ENCODE data around the gene TRIML1. TPM values are rescaled to one million over a fixed set of nuclear protein-coding genes. Genes with fewer than 3 reads are reported as not detected.
"Not testable (repeated sequence)": the region's sequence is repeated elsewhere in the genome, so short reads cannot be mapped to it uniquely, and the experiment has no call there.

TRIML1 gene
- total and polyA plus RNA-seq, 12 donors, result not detected

- WGBS, 4 donors, result 90 to 97% (median 93%) methylated on average over 6 of the region's 6 CpGs
- intact Hi-C loops (cut with DNase I), result no loop called here
Observed at GRCh38 chr4:188147776-188148175, 8.5 kb downstream of the TRIML1 start.

GRCh38 chr4:188154668-188155405 lies 15.6 kb downstream of the TRIML1 start:
- Histone ChIP-seq H3K9me3 (replicated peaks in 1 of 3) (no peaks in the 10 kb centered on the region), H3K4me1 (replicated peaks in 1 of 2) (no peaks in the 10 kb centered on the region), H3K27ac (no peak overlapping the region), H3K36me3 (replicated peaks in 1 of 2) (no peaks in the 10 kb centered on the region), H3K27me3 (no peaks in the 10 kb centered on the region), H3K4me3 (no peak overlapping the region)
- 78 to 89% (median 84%) methylated on average over 11 of the region's 11 CpGs for WGBS, 4 donors
- peak in 1 of 7 donors; percentile 15 for DNase-seq
- intact Hi-C loops (cut with DNase I), result no loop called here
- TF ChIP-seq CTCF (IDR thresholded peaks at IDR 0.05), result no peak
- TF ChIP-seq POLR2A (IDR thresholded peaks at IDR 0.05), result no peak

More at GRCh38 chr4:188147776-188148175, 8.5 kb downstream of the TRIML1 start:
- Histone ChIP-seq H3K27ac (no peak overlapping the region), H3K27me3 (no peaks in the 10 kb centered on the region), H3K36me3 (replicated peaks in 1 of 2) (no peaks in the 10 kb centered on the region), H3K4me3 (no peak overlapping the region), H3K9me3 (replicated peaks in 1 of 3) (no peaks in the 10 kb centered on the region), H3K4me1 (replicated peaks in 1 of 2) (no peaks in the 10 kb centered on the region)
- no peak for DNase-seq
- no peak for TF ChIP-seq CTCF (IDR thresholded peaks at IDR 0.05)
- TF ChIP-seq POLR2A (IDR thresholded peaks at IDR 0.05), result no peak

- DNase-seq, result no peak
- Histone ChIP-seq H3K27ac (no peak overlapping the region), H3K36me3 (replicated peaks in 1 of 2) (no peaks in the 10 kb centered on the region), H3K4me3 (no peak overlapping the region), H3K27me3 (no peaks in the 10 kb centered on the region), H3K9me3 (replicated peaks in 1 of 3) (no peaks in the 10 kb centered on the region), H3K4me1 (replicated peaks in 1 of 2) (no peaks in the 10 kb centered on the region)
- 89 to 94% (median 90%) methylated on average over 10 of the region's 10 CpGs for WGBS, 4 donors
- intact Hi-C loops (cut with DNase I), result no loop called here
- TF ChIP-seq POLR2A (IDR thresholded peaks at IDR 0.05), result no peak
- no peak for TF ChIP-seq CTCF (IDR thresholded peaks at IDR 0.05)
Observed at GRCh38 chr4:188158336-188158735, 19.1 kb downstream of the TRIML1 start.

GRCh38 chr4:188159513-188160226 lies 20.4 kb downstream of the TRIML1 start:
- H3K27me3 ChIP-seq; H3K4me3 ChIP-seq; H3K36me3 ChIP-seq (replicated peaks in 1 of 2); H3K4me1 ChIP-seq (replicated peaks in 1 of 2); H3K9me3 ChIP-seq (replicated peaks in 1 of 3); H3K27ac ChIP-seq; intact Hi-C loops (cut with DNase I); DNase-seq: not testable (repeated sequence)
- WGBS, 4 donors, result 89 to 97% (median 92%) methylated on average over 36 to 40 of the region's 40 CpGs

All from adrenal gland (tissue), 12 donors.